Neural crest cell (in vitro differentiated cells): Measurements from ENCODE around the gene HEPHL1. TPM values are rescaled to one million over a fixed set of nuclear protein-coding genes. Genes with fewer than 3 reads are reported as not detected.
A peak's percentile ranks its signal among the peaks of the same experiment; 100 is the strongest.

Experiments used
- DNase-seq: peaks from one replicate; pipeline ENCODE4 v3.0.0; 2021; ENCODE audit warnings: low read depth, mixed read lengths, low spot score
- H3K27ac Mint-ChIP-seq: one replicate; pipeline ENCODE4 v1.8.0; 2021; ENCODE audit warnings: mild to moderate bottlenecking, mixed read lengths; ENCODE audit not compliant: unreplicated experiment
- H3K27me3 Mint-ChIP-seq: 2 replicates; pipeline ENCODE4 v1.8.0; 2021; ENCODE audit warnings: low read depth, mild to moderate bottlenecking, mixed read lengths
- H3K36me3 Mint-ChIP-seq: 2 replicates; pipeline ENCODE4 v1.8.0; 2021; ENCODE audit warnings: low read depth, mild to moderate bottlenecking, mixed read lengths
- H3K4me1 Mint-ChIP-seq: 2 replicates; pipeline ENCODE4 v1.8.0; 2021; ENCODE audit warnings: mixed read lengths
- H3K4me3 Mint-ChIP-seq: one replicate; pipeline ENCODE4 v1.8.0; 2021; ENCODE audit warnings: mild to moderate bottlenecking, mixed read lengths
- H3K9me3 Mint-ChIP-seq: 2 replicates; pipeline ENCODE4 v1.8.0; 2021; ENCODE audit warnings: mixed read lengths
- CTCF ChIP-seq: fragments of 200-600 bp; sonication (generic); conservative IDR thresholded peaks from 2 replicates; pipeline ENCODE4 v1.5.0; 2021; ENCODE audit warnings: antibody characterized with exemption, mild to moderate bottlenecking
- total RNA-seq: library from RNA; stranded (reverse); gene quantifications from 2 replicates; pipeline ENCODE4 v1.2.1, GENCODE V29; 2021

The HEPHL1 gene
- total RNA-seq, 1 donor from 2014 or later: not detected

- DNase-seq: no peak
- Mint-ChIP-seq H3K9me3 (peaks cover 2% of the 10 kb centered on the region), H3K4me1 (peaks cover 30% of the 10 kb centered on the region), H3K27ac (no peak overlapping the region), H3K27me3 (no peaks in the 10 kb centered on the region), H3K4me3 (peak overlapping the region; percentile 59), H3K36me3 (peaks cover 9% of the 10 kb centered on the region)
- TF ChIP-seq CTCF: no peak
Measured at GRCh38 chr11:94133752-94134151, 112.6 kb downstream of the HEPHL1 start.

- DNase-seq: no peak
- TF ChIP-seq CTCF: no peak
- peaks cover 2% of the 10 kb centered on the region for H3K9me3 Mint-ChIP-seq
- no peak overlapping the region for H3K27ac Mint-ChIP-seq
- H3K4me1 Mint-ChIP-seq: peaks cover 40% of the 10 kb centered on the region
- peaks cover 9% of the 10 kb centered on the region for H3K36me3 Mint-ChIP-seq
- H3K27me3 Mint-ChIP-seq: no peaks in the 10 kb centered on the region
- H3K4me3 Mint-ChIP-seq: peak overlapping the region; percentile 38
Measured at GRCh38 chr11:94134651-94135512, 113.7 kb downstream of the HEPHL1 start.

GRCh38 chr11:94139416-94139815, 118.3 kb downstream of the HEPHL1 start:
- Mint-ChIP-seq H3K27ac (peak overlapping the region; percentile 28), H3K4me1 (peaks cover 59% of the 10 kb centered on the region), H3K9me3 (peaks cover 2% of the 10 kb centered on the region), H3K36me3 (peaks cover 9% of the 10 kb centered on the region), H3K27me3 (no peaks in the 10 kb centered on the region), H3K4me3 (no peak overlapping the region)
- peak; percentile 20 for DNase-seq
- TF ChIP-seq CTCF: no peak

GRCh38 chr11:94140154-94140655, 119.1 kb downstream of the HEPHL1 start:
- no peak overlapping the region for H3K4me3 Mint-ChIP-seq
- no peaks in the 10 kb centered on the region for H3K27me3 Mint-ChIP-seq
- no peak overlapping the region for H3K27ac Mint-ChIP-seq
- no peak for TF ChIP-seq CTCF
- H3K4me1 Mint-ChIP-seq: peaks cover 60% of the 10 kb centered on the region
- H3K9me3 Mint-ChIP-seq: peaks cover 2% of the 10 kb centered on the region
- no peak for DNase-seq
- H3K36me3 Mint-ChIP-seq: peaks cover 9% of the 10 kb centered on the region

GRCh38 chr11:94141511-94142307, 120.6 kb downstream of the HEPHL1 start:
- Mint-ChIP-seq H3K4me3 (no peak overlapping the region), H3K27me3 (no peaks in the 10 kb centered on the region), H3K9me3 (no peaks in the 10 kb centered on the region), H3K4me1 (peaks cover 57% of the 10 kb centered on the region), H3K27ac (no peak overlapping the region), H3K36me3 (peaks cover 2% of the 10 kb centered on the region)
- no peak for TF ChIP-seq CTCF
- no peak for DNase-seq
